HG02642 (cell line): Measurements from ENCODE around the gene MRPS5.

Experiments
- ATAC-seq: cut with Tn5 transposase; IDR thresholded peaks from one replicate; pipeline ENCODE4 v1.9.1; 2021; ENCODE audit warnings: mild to moderate bottlenecking; ENCODE audit not compliant: unreplicated experiment, poor library complexity

Gene MRPS5

GRCh38 chr2:95121407-95122196 is at the start of gene MRPS5:
TSS of gene MRPS5 (minus strand) at chr2:95121808. CDS start at chr2:95121791, 17 bp downstream.
- ATAC-seq = peak; percentile 95

- no peak for ATAC-seq
These were observed 44.6 kb upstream of the MRPS5 start for GRCh38 chr2:95166065-95166763.

- peak; percentile 98 for ATAC-seq
These were observed 43.9 kb upstream of the MRPS5 start, which contains the start of gene ZNF2 for GRCh38 chr2:95165371-95166064. TSS of gene ZNF2 (plus strand) at chr2:95165809. CDS start at chr2:95176227, 10,418 bp downstream.

- peak; percentile 11 for ATAC-seq
These were observed 43.4 kb upstream of the MRPS5 start for GRCh38 chr2:95165030-95165370.

- peak; percentile 90 for ATAC-seq
These were observed 38.3 kb upstream of the MRPS5 start, which contains the start of gene ZNF514 for GRCh38 chr2:95159690-95160449. TSS of gene ZNF514 (minus strand) at chr2:95159848. CDS start at chr2:95153253, 6,595 bp downstream.

- peak; percentile 57 for ATAC-seq
These were observed 37.4 kb upstream of the MRPS5 start for GRCh38 chr2:95158891-95159619.

- ATAC-seq = no peak
These were observed 36.8 kb upstream of the MRPS5 start for GRCh38 chr2:95158441-95158840.

- ATAC-seq = no peak
These were observed 27.9 kb upstream of the MRPS5 start for GRCh38 chr2:95149397-95149984.

GRCh38 chr2:95143838-95144237 is 22.2 kb upstream of the MRPS5 start:
- no peak for ATAC-seq

GRCh38 chr2:95138702-95139101 is 17.1 kb upstream of the MRPS5 start:
- ATAC-seq = no peak

GRCh38 chr2:95122197-95122551 is 566 bp upstream of the MRPS5 start:
- peak; percentile 3 for ATAC-seq

- ATAC-seq = no peak
These were observed 558 bp downstream of the MRPS5 start for GRCh38 chr2:95121093-95121406.

GRCh38 chr2:95115418-95115817 is 6.2 kb downstream of the MRPS5 start:
- ATAC-seq = peak; percentile 94

- no peak for ATAC-seq
These were observed 8.1 kb downstream of the MRPS5 start for GRCh38 chr2:95113464-95113863.

- ATAC-seq = no peak
These were observed 11.2 kb downstream of the MRPS5 start for GRCh38 chr2:95110395-95110794.

- no peak for ATAC-seq
These were observed 12.3 kb downstream of the MRPS5 start for GRCh38 chr2:95109260-95109659.

GRCh38 chr2:95106081-95106480 is 15.5 kb downstream of the MRPS5 start:
- ATAC-seq = no peak

- no peak for ATAC-seq
These were observed 17.0 kb downstream of the MRPS5 start for GRCh38 chr2:95104606-95105005.

- ATAC-seq = no peak
These were observed 21.7 kb downstream of the MRPS5 start for GRCh38 chr2:95099910-95100309.
